K562 (cell line): ENCODE measurements around the gene FSTL1.

ENCODE experiments used
- CEBPG ChIP-seq, 3 experiments: fragments of 200-800 bp in 1 of 3; sonication (Bioruptor generic) in 1 of 3; sonication (generic) in 1 of 3; formaldehyde crosslinking in 1 of 3; IDR thresholded peaks in 2 of 3; conservative IDR thresholded peaks in 1 of 3; 2 replicates each; pipeline versions ENCODE4 v1.6.1 to v1.8.0; 2016 to 2022; ENCODE audit warnings: missing compliant biosample characterization in 2 of 3, missing genetic modification characterization in 2 of 3, mild to moderate bottlenecking in 1 of 3, missing genetic modification reagents in 1 of 3
- DIDO1 ChIP-seq: fragments of 450-650 bp; IDR thresholded peaks from 2 replicates; pipeline ENCODE4 v1.6.1; 2016; ENCODE audit warnings: low read depth, missing biosample characterization, missing genetic modification characterization
- EP300 ChIP-seq: IDR thresholded peaks from 2 replicates; pipeline ENCODE4 v1.6.1; 2012; ENCODE audit warnings: low read length, improper control_type of control experiment
- EZH2 ChIP-seq: IDR thresholded peaks from 2 replicates; pipeline ENCODE4 v1.6.1; 2012; ENCODE audit warnings: low read depth, mild to moderate bottlenecking, inconsistent platforms, low read length, borderline replicate concordance
- POLR2AphosphoS5 ChIP-seq: IDR thresholded peaks from 2 replicates; pipeline ENCODE4 v1.6.1; 2011; ENCODE audit warnings: mild to moderate bottlenecking, low read depth, low read length, moderate library complexity; ENCODE audit not compliant: control insufficient read depth, insufficient read depth
- PTBP1 ChIP-seq: fragments of 200-400 bp; formaldehyde crosslinking; IDR thresholded peaks from 2 replicates; pipeline ENCODE4 v1.6.1; 2017; ENCODE audit warnings: low read depth, low read length
- SP1 ChIP-seq: sonication (generic); formaldehyde crosslinking; IDR thresholded peaks from 2 replicates; pipeline ENCODE4 v1.8.1; 2022; ENCODE audit warnings: mild to moderate bottlenecking, missing genetic modification reagents
- SREBF2 ChIP-seq: sonication (generic); formaldehyde crosslinking; IDR thresholded peaks from 2 replicates; pipeline ENCODE4 v1.4.0; 2020; ENCODE audit warnings: mild to moderate bottlenecking, missing genetic modification reagents
- YY1 ChIP-seq, 3 experiments: IDR thresholded peaks; 2 replicates each; pipeline ENCODE4 v1.6.1; 2011; ENCODE audit warnings: low read length in 2 of 3, mild to moderate bottlenecking in 2 of 3, moderate library complexity in 2 of 3, borderline replicate concordance in 1 of 3, control low read depth in 1 of 3, low read depth in 1 of 3; ENCODE audit not compliant: insufficient read depth in 3 of 3, insufficient replicate concordance in 2 of 3, control insufficient read depth in 1 of 3, insufficient read length in 1 of 3; ENCODE audit errors: extremely low read depth in 1 of 3
- TF ChIP-seq, protein P1 (sequence below): fragments of 250-450 bp; sonication (Bioruptor Pico); IDR thresholded peaks from 2 replicates; pipeline ENCODE4 v1.8.0; 2021; ENCODE audit warnings: borderline replicate concordance, mild to moderate bottlenecking, moderate library complexity; ENCODE audit not compliant: poor library complexity, severe bottlenecking
- TF ChIP-seq, protein P2 (sequence below): fragments of 450-650 bp; formaldehyde crosslinking; IDR thresholded peaks from 2 replicates; pipeline ENCODE4 v1.4.0; 2022; ENCODE audit warnings: missing genetic modification characterization

DNA sequence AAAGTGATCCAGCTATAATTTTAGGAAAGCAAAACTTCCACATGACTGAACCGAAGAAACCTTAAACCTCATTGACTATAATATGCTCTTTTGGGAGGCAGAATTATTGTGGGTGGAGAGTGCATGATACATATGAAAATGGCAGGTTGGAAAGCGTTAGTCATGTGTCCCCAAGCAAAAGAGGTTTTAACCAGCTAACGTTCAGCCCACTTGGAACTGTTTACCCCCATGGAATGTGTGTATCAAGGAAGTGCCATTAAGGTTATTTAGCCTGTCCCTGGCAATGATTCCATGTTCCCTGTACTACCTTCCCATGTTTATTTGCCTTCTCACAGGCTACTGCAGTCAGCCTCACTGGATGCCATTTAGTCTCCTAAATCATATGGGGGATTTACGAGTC is 57.5 kb downstream of the FSTL1 start:
- TF ChIP-seq SP1 (CRISPR knock-in tag) (no peak), DIDO1 (no peak), PTBP1 (no peak), CEBPG (CRISPR knock-in tag; IDR thresholded peaks at IDR 0.05) (no peak), CEBPG (tag; conservative IDR thresholded peaks at IDR 0.05 in 1 of 2, IDR thresholded peaks at IDR 0.05 in 1 of 2) (no peak), EZH2 (no peak), EP300 (no peak), POLR2AphosphoS5 (no peak), YY1 (IDR thresholded peaks at IDR 0.05; ENCODE audit: borderline replicate concordance in 1 of 3, control insufficient read depth in 1 of 3, extremely low read depth in 1 of 3, insufficient read depth in 3 of 3, insufficient read length in 1 of 3, insufficient replicate concordance in 2 of 3, low read depth in 1 of 3, low read length in 2 of 3) (no peak), SREBF2 (CRISPR knock-in tag) (no peak)
- TF ChIP-seq, protein P1, sequence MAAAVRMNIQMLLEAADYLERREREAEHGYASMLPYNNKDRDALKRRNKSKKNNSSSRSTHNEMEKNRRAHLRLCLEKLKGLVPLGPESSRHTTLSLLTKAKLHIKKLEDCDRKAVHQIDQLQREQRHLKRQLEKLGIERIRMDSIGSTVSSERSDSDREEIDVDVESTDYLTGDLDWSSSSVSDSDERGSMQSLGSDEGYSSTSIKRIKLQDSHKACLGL (CRISPR knock-in tag) = no peak
- TF ChIP-seq, protein P2, sequence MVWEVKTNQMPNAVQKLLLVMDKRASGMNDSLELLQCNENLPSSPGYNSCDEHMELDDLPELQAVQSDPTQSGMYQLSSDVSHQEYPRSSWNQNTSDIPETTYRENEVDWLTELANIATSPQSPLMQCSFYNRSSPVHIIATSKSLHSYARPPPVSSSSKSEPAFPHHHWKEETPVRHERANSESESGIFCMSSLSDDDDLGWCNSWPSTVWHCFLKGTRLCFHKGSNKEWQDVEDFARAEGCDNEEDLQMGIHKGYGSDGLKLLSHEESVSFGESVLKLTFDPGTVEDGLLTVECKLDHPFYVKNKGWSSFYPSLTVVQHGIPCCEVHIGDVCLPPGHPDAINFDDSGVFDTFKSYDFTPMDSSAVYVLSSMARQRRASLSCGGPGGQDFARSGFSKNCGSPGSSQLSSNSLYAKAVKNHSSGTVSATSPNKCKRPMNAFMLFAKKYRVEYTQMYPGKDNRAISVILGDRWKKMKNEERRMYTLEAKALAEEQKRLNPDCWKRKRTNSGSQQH (CRISPR knock-in tag) = no peak
